Neuron (in vitro differentiated cells): Measurements from ENCODE around the gene ZC3H12C.
A peak's percentile ranks its signal among the peaks of the same experiment; 100 is the strongest.

Experiments used
- H2AFZ ChIP-seq: one replicate; pipeline ENCODE4 v1.6.1; 2013; ENCODE audit warnings: low read depth, mild to moderate bottlenecking, inconsistent platforms, low read length, moderate library complexity
- H3K27me3 ChIP-seq: one replicate; pipeline ENCODE4 v1.6.1; 2013; ENCODE audit warnings: low read length; ENCODE audit not compliant: insufficient read depth
- H3K36me3 ChIP-seq: one replicate; pipeline ENCODE4 v1.6.1; 2013; ENCODE audit warnings: low read length; ENCODE audit not compliant: insufficient read depth
- H3K4me1 ChIP-seq: one replicate; pipeline ENCODE4 v1.6.1; 2013; ENCODE audit warnings: low read length; ENCODE audit not compliant: insufficient read depth
- H3K4me3 ChIP-seq: 2 replicates; pipeline ENCODE4 v1.5.1; 2013; ENCODE audit warnings: mild to moderate bottlenecking, low read length, moderate library complexity
- H3K9me3 ChIP-seq: one replicate; pipeline ENCODE4 v1.6.1; 2013; ENCODE audit warnings: low read length

Gene ZC3H12C

DNA sequence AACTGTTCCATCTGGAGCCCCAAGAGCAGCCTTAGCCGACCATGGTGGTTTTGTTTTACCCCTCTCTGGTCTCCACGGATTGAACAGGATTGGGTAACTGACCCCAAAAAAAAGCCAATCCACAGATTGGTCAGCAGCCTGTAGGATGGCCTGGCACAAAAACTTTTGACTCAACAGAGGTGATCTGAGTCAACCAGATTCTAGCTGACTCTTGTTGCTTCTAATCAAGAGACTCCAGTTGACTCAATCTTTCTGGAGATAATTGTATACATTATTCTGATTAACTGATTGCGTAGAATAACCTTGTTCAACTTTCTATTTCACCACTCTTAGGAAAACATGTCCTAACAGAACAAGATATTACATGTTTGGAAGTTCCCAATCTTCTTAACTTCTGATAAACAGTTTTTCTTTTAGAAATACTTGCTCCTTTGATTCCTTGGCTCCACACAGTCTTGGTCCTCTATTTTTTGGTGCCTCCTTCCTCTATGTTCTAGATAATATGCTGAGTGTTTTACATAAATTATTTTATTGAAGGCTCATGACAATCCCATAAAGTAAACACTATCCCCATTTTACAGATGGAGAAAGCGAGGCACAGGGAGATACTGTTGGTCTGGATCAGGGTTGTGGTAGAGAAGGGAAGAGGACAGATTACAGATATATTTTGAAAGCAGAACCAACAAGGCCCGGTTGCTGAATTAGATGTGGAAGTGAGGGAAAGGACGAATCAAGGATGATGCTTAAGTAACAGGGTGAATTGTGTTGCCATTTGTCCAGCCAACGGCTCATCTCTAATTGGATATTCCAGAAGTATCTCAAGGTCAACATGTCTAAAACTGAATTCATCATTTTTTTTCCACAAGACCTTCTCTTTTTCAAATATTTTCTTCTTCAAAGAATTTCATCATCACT is 11.5 kb upstream of the ZC3H12C start:
- no peaks in the 10 kb centered on the region for H3K27me3 ChIP-seq
- H3K4me1 ChIP-seq: peaks cover 13% of the 10 kb centered on the region
- no peak overlapping the region for H3K4me3 ChIP-seq
- peaks cover 3% of the 10 kb centered on the region for H3K9me3 ChIP-seq
- H2AFZ ChIP-seq: no peak overlapping the region
- H3K36me3 ChIP-seq: no peaks in the 10 kb centered on the region

- Histone ChIP-seq H3K27me3 (no peaks in the 10 kb centered on the region), H3K4me3 (no peak overlapping the region), H3K9me3 (peaks cover 3% of the 10 kb centered on the region), H3K4me1 (peaks cover 2% of the 10 kb centered on the region), H3K36me3 (no peaks in the 10 kb centered on the region), H2AFZ (no peak overlapping the region)
Observed at GRCh38 chr11:110082899-110083298, 10.3 kb upstream of the ZC3H12C start.

- Histone ChIP-seq H3K4me3 (no peak overlapping the region), H3K4me1 (no peaks in the 10 kb centered on the region), H3K9me3 (no peaks in the 10 kb centered on the region), H3K36me3 (no peaks in the 10 kb centered on the region), H2AFZ (no peak overlapping the region), H3K27me3 (no peaks in the 10 kb centered on the region)
Observed at GRCh38 chr11:110085255-110085838, 7.8 kb upstream of the ZC3H12C start.

GRCh38 chr11:110086892-110087309 is 6.3 kb upstream of the ZC3H12C start:
- Histone ChIP-seq H3K4me1 (peaks cover 2% of the 10 kb centered on the region), H3K36me3 (no peaks in the 10 kb centered on the region), H3K9me3 (no peaks in the 10 kb centered on the region), H2AFZ (no peak overlapping the region), H3K4me3 (no peak overlapping the region), H3K27me3 (no peaks in the 10 kb centered on the region)

GRCh38 chr11:110087812-110088534 is 5.2 kb upstream of the ZC3H12C start:
- Histone ChIP-seq H3K36me3 (no peaks in the 10 kb centered on the region), H3K4me1 (peaks cover 6% of the 10 kb centered on the region), H2AFZ (no peak overlapping the region), H3K4me3 (no peak overlapping the region), H3K27me3 (no peaks in the 10 kb centered on the region), H3K9me3 (no peaks in the 10 kb centered on the region)

- no peak overlapping the region for H3K4me3 ChIP-seq
- no peak overlapping the region for H2AFZ ChIP-seq
- H3K27me3 ChIP-seq: no peaks in the 10 kb centered on the region
- H3K36me3 ChIP-seq: no peaks in the 10 kb centered on the region
- peaks cover 6% of the 10 kb centered on the region for H3K4me1 ChIP-seq
- H3K9me3 ChIP-seq: no peaks in the 10 kb centered on the region
Observed at GRCh38 chr11:110088535-110089344, 4.5 kb upstream of the ZC3H12C start.

GRCh38 chr11:110089617-110090282 is 3.4 kb upstream of the ZC3H12C start:
- no peak overlapping the region for H3K4me3 ChIP-seq
- H3K27me3 ChIP-seq: no peaks in the 10 kb centered on the region
- H3K4me1 ChIP-seq: peaks cover 8% of the 10 kb centered on the region
- H3K36me3 ChIP-seq: no peaks in the 10 kb centered on the region
- H3K9me3 ChIP-seq: no peaks in the 10 kb centered on the region
- no peak overlapping the region for H2AFZ ChIP-seq

- H3K4me3 ChIP-seq: no peak overlapping the region
- no peaks in the 10 kb centered on the region for H3K36me3 ChIP-seq
- no peaks in the 10 kb centered on the region for H3K27me3 ChIP-seq
- H2AFZ ChIP-seq: no peak overlapping the region
- peaks cover 16% of the 10 kb centered on the region for H3K4me1 ChIP-seq
- H3K9me3 ChIP-seq: no peaks in the 10 kb centered on the region
Observed at GRCh38 chr11:110090466-110091026, 2.6 kb upstream of the ZC3H12C start.

DNA sequence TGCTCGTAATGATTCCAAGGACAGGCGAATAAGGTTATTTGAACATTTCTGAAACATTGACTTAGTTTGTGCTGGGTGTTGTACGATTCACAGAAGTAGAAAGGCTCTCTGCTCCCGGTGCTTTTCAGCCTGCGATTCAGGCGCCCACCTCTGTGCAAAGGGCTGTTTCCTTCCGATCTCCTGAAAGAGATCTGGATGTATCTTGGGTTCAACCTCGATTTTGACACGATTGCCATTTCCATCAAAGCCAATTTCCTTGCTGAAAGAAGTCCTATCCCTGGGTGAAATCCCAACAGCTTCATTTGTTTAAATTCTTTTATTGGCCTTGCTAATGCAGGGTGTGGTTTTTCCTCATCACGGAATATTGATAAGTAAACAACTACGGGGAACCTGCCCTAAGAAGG is 1.1 kb upstream of the ZC3H12C start:
- Histone ChIP-seq H2AFZ (peak overlapping the region; percentile 97), H3K36me3 (no peaks in the 10 kb centered on the region), H3K4me1 (peaks cover 20% of the 10 kb centered on the region), H3K27me3 (no peaks in the 10 kb centered on the region), H3K4me3 (peak overlapping the region; percentile 93), H3K9me3 (no peaks in the 10 kb centered on the region)

DNA sequence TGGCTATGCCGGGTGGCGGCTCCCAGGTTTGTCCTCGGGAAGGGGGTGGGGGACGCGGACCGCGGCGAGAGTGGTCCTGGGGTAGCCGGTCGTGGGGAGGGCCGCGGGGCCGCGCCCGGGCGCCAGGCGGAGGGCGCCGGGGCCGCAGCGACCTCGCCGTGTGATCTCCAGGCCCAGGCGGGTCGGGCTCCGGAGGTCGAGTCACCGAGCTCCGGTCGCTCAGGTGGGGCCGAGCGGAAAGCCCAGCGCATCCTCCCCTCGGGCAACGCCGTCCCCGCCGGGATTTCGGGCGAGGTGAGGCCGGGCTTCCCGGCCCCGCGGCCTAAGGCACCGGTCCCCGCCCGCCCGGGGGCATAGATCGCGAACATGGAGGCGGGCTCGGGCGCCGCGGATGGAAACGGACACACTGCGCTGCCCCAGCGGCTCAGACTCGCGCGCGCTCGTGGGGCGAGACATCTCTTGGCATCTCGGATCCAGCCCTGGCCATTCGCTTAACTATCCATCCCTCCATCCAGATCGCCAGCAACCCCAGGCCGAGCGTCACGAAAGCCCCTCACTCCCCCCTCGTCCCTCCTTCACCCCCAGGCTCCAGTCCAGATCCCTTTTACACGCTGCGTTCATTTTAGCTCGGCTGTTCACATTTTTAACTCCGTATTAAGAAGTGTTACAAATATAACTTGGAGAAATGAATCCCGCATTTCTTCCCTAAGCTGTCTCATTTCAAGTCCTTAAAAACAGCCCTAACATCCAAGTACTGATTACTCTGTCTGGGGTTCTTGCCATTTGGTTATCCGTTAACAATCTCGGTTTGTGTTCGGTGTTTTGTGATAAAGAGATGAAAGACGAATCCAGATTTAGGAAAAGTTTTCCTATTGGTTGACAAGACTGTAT is 460 bp downstream of the ZC3H12C start:
- H2AFZ ChIP-seq: peak overlapping the region; percentile 17
- H3K4me3 ChIP-seq: peak overlapping the region; percentile 93
- H3K36me3 ChIP-seq: no peaks in the 10 kb centered on the region
- no peaks in the 10 kb centered on the region for H3K9me3 ChIP-seq
- no peaks in the 10 kb centered on the region for H3K27me3 ChIP-seq
- H3K4me1 ChIP-seq: peaks cover 20% of the 10 kb centered on the region
